SK-N-SH (cell line): Measurements from ENCODE around the gene MMD. TPM values are rescaled to one million over a fixed set of nuclear protein-coding genes. Genes with fewer than 3 reads are reported as not detected.
A peak's percentile ranks its signal among the peaks of the same experiment; 100 is the strongest.

Source experiments
- CTCF ChIA-PET: fragments of 300-600, 350-600 bp; formaldehyde crosslinking; extraction: SDS; loops from one replicate; lab custom pipeline; 2021; lab: Yijun Ruan, JAX
- POLR2A ChIA-PET: fragments of 350-600 bp; sonication (Branson Sonifier 250); formaldehyde crosslinking; extraction: SDS; loops from one replicate; lab custom pipeline; 2020; ENCODE audit warnings: antibody characterized with exemption, inconsistent platforms; lab: Yijun Ruan, JAX
- DNase-seq: peaks from one replicate; pipeline ENCODE4 v3.0.0; 2012
- H2AFZ ChIP-seq: fragments of 200-600 bp; sonication (generic); 2 replicates; pipeline ENCODE4 v1.8.1; 2016; ENCODE audit warnings: antibody characterized with exemption, mild to moderate bottlenecking, low read depth
- H3F3A ChIP-seq: fragments of 200-600 bp; sonication (generic); replicated peaks from 2 replicates; pipeline ENCODE3; 2016; ENCODE audit warnings: antibody characterized with exemption, mild to moderate bottlenecking; ENCODE audit not compliant: insufficient read depth
- H3K27ac ChIP-seq, 2 experiments: fragments of 200-500 bp in 1 of 2; fragments of 200-600 bp in 1 of 2; sonication (Bioruptor generic) in 1 of 2; sonication (generic), shearing (Covaris generic) in 1 of 2; 2 replicates each; pipeline versions ENCODE4 v1.5.1 to v1.6.1; 2014 to 2016; ENCODE audit warnings: low read depth in 2 of 2, inconsistent platforms in 1 of 2, low read length in 1 of 2, mild to moderate bottlenecking in 1 of 2, mixed read lengths in 1 of 2
- H3K27me3 ChIP-seq: fragments of 200-600 bp; sonication (generic), shearing (Covaris generic); 2 replicates; pipeline ENCODE4 v1.6.1; 2016; ENCODE audit warnings: mixed run types; ENCODE audit not compliant: insufficient read depth
- H3K36me3 ChIP-seq, 2 experiments: fragments of 200-500 bp in 1 of 2; fragments of 200-600 bp in 1 of 2; sonication (Bioruptor generic) in 1 of 2; sonication (generic) in 1 of 2; replicated peaks in 1 of 2; 2 replicates each; pipeline versions ENCODE3 to v1.5.1; 2014 to 2016; ENCODE audit warnings: low read length in 1 of 2, mild to moderate bottlenecking in 1 of 2; ENCODE audit not compliant: insufficient read depth in 2 of 2, control insufficient read depth in 1 of 2
- H3K4me1 ChIP-seq, 2 experiments: fragments of 200-500 bp in 1 of 2; fragments of 200-600 bp in 1 of 2; sonication (Bioruptor generic) in 1 of 2; sonication (generic), shearing (Covaris generic) in 1 of 2; 2 replicates each; pipeline versions ENCODE4 v1.5.1 to v1.6.1; 2014 to 2016; ENCODE audit warnings: low read depth in 1 of 2, low read length in 1 of 2, mixed run types in 1 of 2; ENCODE audit not compliant: insufficient read depth in 2 of 2, control insufficient read depth in 1 of 2
- H3K4me2 ChIP-seq: fragments of 200-600 bp; sonication (generic), shearing (Covaris generic); 2 replicates; pipeline ENCODE4 v1.6.1; 2017; ENCODE audit warnings: mixed run types
- H3K4me3 ChIP-seq, 2 experiments: fragments of 200-500 bp in 1 of 2; fragments of 200-600 bp in 1 of 2; sonication (Bioruptor generic) in 1 of 2; sonication (generic), shearing (Covaris generic) in 1 of 2; 2 replicates each; pipeline versions ENCODE4 v1.5.1 to v1.8.1; 2014 to 2016; ENCODE audit warnings: low read depth in 2 of 2, inconsistent platforms in 1 of 2, low read length in 1 of 2, mild to moderate bottlenecking in 1 of 2, mixed read lengths in 1 of 2, moderate library complexity in 1 of 2
- H3K79me2 ChIP-seq: fragments of 200-600 bp; sonication (generic); 2 replicates; pipeline ENCODE4 v1.8.1; 2017; ENCODE audit warnings: mild to moderate bottlenecking; ENCODE audit not compliant: insufficient read depth
- H3K9ac ChIP-seq: fragments of 200-600 bp; sonication (generic); 2 replicates; pipeline ENCODE4 v1.6.1; 2017; ENCODE audit warnings: mixed run types
- H3K9me2 ChIP-seq: fragments of 200-600 bp; sonication (generic); 2 replicates; pipeline ENCODE4 v1.6.1; 2017; ENCODE audit warnings: mixed run types
- H3K9me3 ChIP-seq: fragments of 200-600 bp; sonication (generic); 2 replicates; pipeline ENCODE4 v1.6.1; 2017; ENCODE audit warnings: mixed run types, mild to moderate bottlenecking, moderate library complexity
- H4K20me1 ChIP-seq: fragments of 200-600 bp; sonication (generic); 2 replicates; pipeline ENCODE4 v1.6.1; 2017; ENCODE audit warnings: mild to moderate bottlenecking, mixed run types; ENCODE audit not compliant: insufficient read depth
- CHD2 ChIP-seq: fragments of 150-350 bp; IDR thresholded peaks from 2 replicates; pipeline ENCODE4 v1.6.1; 2018; ENCODE audit warnings: low read length; ENCODE audit not compliant: partially characterized antibody
- EP300 ChIP-seq, 2 experiments: IDR thresholded peaks; 2 replicates each; pipeline versions ENCODE4 v1.4.0 to v1.6.1; 2012; ENCODE audit warnings: borderline replicate concordance in 1 of 2, low read depth in 1 of 2, low read length in 1 of 2
- FOSL2 ChIP-seq: IDR thresholded peaks from 2 replicates; pipeline ENCODE4 v1.4.0; 2012; ENCODE audit warnings: low read depth, mild to moderate bottlenecking, moderate library complexity, borderline replicate concordance
- FOXJ3 ChIP-seq: sonication (generic); formaldehyde crosslinking; IDR thresholded peaks from 2 replicates; pipeline ENCODE4 v1.5.1; 2020; ENCODE audit warnings: mild to moderate bottlenecking, missing genetic modification reagents
- FOXM1 ChIP-seq: IDR thresholded peaks from 2 replicates; pipeline ENCODE4 v1.4.0; 2012; ENCODE audit warnings: low read depth, mild to moderate bottlenecking
- GABPA ChIP-seq: IDR thresholded peaks from 2 replicates; pipeline ENCODE4 v1.4.0; 2012; ENCODE audit warnings: low read depth, mild to moderate bottlenecking
- NRF1 ChIP-seq: IDR thresholded peaks from 2 replicates; pipeline ENCODE4 v1.6.1; 2012; ENCODE audit warnings: low read depth, mild to moderate bottlenecking, low read length
- POLR2AphosphoS5 ChIP-seq: IDR thresholded peaks from 2 replicates; pipeline ENCODE4 v1.6.1; 2012; ENCODE audit warnings: low read depth, low read length
- SMC3 ChIP-seq: IDR thresholded peaks from 2 replicates; pipeline ENCODE4 v1.6.1; 2012; ENCODE audit warnings: low read depth, low read length, improper control_type of control experiment
- TCF12 ChIP-seq: IDR thresholded peaks from 2 replicates; pipeline ENCODE4 v1.4.0; 2012
- YY1 ChIP-seq: IDR thresholded peaks from 2 replicates; pipeline ENCODE4 v1.4.0; 2012; ENCODE audit warnings: low read depth, mild to moderate bottlenecking
- WGBS: methylation state at CpG from one replicate; pipeline ENCODE4 v1.1.6; 2017; ENCODE audit warnings: low lambda C conversion rate; 5-methylcytosine and 5-hydroxymethylcytosine counted together
- polyA plus RNA-seq, 3 experiments: library from polyadenylated mRNA; depleted of rRNA; stranded (reverse); fragments of >200 nt; gene quantifications; 2 replicates each; pipeline ENCODE4 v1.2.3, GENCODE V29; 2012
- TF ChIP-seq, protein P1 (sequence below): fragments of 200-600 bp; sonication (generic); IDR thresholded peaks from 2 replicates; pipeline ENCODE4 v1.6.1; 2017; ENCODE audit warnings: antibody characterized with exemption, mild to moderate bottlenecking, moderate library complexity
- TF ChIP-seq, protein P2 (sequence below): IDR thresholded peaks from 2 replicates; pipeline ENCODE4 v1.4.0; 2012; ENCODE audit warnings: low read depth
- TF ChIP-seq, protein P3 (sequence below): fragments of 150-350 bp; IDR thresholded peaks from 2 replicates; pipeline ENCODE4 v1.6.1; 2016; ENCODE audit warnings: mild to moderate bottlenecking, low read depth, low read length
- TF ChIP-seq, protein P4 (sequence below): IDR thresholded peaks from 2 replicates; pipeline ENCODE4 v1.4.0; 2012; ENCODE audit warnings: low read depth, borderline replicate concordance
- TF ChIP-seq, protein P5 (sequence below): IDR thresholded peaks from 2 replicates; pipeline ENCODE4 v1.4.0; 2012; ENCODE audit warnings: low read depth, borderline replicate concordance

The MMD gene
- polyA plus RNA-seq, 1 of the 3 experiments (the other 2 are of a cell fraction): 10.9 TPM

DNA sequence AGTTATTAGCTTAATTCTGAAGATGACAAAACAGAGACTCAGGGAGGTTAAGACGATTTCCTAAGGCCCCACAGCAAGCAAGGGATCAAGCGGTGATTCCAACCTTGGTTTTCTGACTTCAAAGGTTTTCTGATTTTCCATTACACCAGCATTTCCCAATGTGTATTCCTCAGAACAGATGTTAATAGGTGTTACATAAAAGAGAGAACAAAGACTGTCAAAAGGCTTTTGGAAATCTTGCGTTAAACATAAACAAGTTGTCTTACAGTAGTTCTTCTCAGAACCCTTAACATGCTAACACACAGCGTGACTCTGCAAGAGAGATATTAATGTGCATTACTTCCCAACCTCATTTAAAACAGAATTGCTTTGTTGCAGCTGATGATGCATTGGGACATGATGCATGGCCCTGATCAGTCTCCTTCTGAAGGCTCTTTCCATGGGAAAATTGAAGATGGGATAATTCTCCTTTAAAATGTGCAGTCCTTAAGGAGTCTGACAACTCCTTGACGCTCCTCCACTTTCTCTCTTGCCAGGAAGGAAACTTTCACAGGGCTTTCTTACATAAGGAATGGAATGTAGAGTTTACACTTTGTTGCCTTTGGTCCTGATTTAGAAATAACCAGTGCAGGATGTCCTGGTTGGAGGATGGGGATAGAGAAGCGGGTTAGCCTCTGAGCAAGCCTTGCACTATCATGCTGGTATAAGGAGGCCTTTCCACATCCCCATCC is 21.5 kb upstream of the MMD start:
- H3K4me1 ChIP-seq: peaks cover 3 to 39% of the 10 kb centered on the region in 2 experiments; a peak in 2 of 4 replicates
- H3K4me2 ChIP-seq: no peak overlapping the region
- no peak overlapping the region for H2AFZ ChIP-seq
- H3K27ac ChIP-seq: peak overlapping the region in 1 of 2 experiments; percentile 94; a peak in 1 of 4 replicates
- CTCF ChIA-PET: interaction anchor here (0.6 to 1.5 kb wide), 3 partner anchors 67 to 109 kb away, joined by 3 to 6 read pairs (median 3); no protein-coding TSS in a partner anchor
- no peaks in the 10 kb centered on the region for H3K36me3 ChIP-seq
- POLR2A ChIA-PET: no interaction called here
- no peaks in the 10 kb centered on the region for H3K9me2 ChIP-seq
- no peaks in the 10 kb centered on the region for H4K20me1 ChIP-seq
- no peaks in the 10 kb centered on the region for H3K79me2 ChIP-seq
- H3K27me3 ChIP-seq: no peaks in the 10 kb centered on the region
- no peak overlapping the region for H3K9ac ChIP-seq
- no peaks in the 10 kb centered on the region for H3F3A ChIP-seq
- no peak overlapping the region for H3K4me3 ChIP-seq
- DNase-seq: no peak
- TF ChIP-seq GABPA (no peak), CHD2 (no peak), YY1 (no peak), FOXM1 (no peak), NRF1 (no peak), EP300 (IDR thresholded peaks at IDR 0.05; ENCODE audit: borderline replicate concordance in 1 of 2, low read depth in 1 of 2, low read length in 1 of 2) (no peak), POLR2AphosphoS5 (no peak), FOSL2 (no peak), FOXJ3 (CRISPR knock-in tag) (no peak), SMC3 (no peak), TCF12 (no peak)
- TF ChIP-seq, protein P1, sequence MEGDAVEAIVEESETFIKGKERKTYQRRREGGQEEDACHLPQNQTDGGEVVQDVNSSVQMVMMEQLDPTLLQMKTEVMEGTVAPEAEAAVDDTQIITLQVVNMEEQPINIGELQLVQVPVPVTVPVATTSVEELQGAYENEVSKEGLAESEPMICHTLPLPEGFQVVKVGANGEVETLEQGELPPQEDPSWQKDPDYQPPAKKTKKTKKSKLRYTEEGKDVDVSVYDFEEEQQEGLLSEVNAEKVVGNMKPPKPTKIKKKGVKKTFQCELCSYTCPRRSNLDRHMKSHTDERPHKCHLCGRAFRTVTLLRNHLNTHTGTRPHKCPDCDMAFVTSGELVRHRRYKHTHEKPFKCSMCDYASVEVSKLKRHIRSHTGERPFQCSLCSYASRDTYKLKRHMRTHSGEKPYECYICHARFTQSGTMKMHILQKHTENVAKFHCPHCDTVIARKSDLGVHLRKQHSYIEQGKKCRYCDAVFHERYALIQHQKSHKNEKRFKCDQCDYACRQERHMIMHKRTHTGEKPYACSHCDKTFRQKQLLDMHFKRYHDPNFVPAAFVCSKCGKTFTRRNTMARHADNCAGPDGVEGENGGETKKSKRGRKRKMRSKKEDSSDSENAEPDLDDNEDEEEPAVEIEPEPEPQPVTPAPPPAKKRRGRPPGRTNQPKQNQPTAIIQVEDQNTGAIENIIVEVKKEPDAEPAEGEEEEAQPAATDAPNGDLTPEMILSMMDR: no peak
- TF ChIP-seq, protein P2, sequence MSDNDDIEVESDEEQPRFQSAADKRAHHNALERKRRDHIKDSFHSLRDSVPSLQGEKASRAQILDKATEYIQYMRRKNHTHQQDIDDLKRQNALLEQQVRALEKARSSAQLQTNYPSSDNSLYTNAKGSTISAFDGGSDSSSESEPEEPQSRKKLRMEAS: no peak
- TF ChIP-seq, protein P3, sequence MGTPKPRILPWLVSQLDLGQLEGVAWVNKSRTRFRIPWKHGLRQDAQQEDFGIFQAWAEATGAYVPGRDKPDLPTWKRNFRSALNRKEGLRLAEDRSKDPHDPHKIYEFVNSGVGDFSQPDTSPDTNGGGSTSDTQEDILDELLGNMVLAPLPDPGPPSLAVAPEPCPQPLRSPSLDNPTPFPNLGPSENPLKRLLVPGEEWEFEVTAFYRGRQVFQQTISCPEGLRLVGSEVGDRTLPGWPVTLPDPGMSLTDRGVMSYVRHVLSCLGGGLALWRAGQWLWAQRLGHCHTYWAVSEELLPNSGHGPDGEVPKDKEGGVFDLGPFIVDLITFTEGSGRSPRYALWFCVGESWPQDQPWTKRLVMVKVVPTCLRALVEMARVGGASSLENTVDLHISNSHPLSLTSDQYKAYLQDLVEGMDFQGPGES: no peak
- TF ChIP-seq, protein P4, sequence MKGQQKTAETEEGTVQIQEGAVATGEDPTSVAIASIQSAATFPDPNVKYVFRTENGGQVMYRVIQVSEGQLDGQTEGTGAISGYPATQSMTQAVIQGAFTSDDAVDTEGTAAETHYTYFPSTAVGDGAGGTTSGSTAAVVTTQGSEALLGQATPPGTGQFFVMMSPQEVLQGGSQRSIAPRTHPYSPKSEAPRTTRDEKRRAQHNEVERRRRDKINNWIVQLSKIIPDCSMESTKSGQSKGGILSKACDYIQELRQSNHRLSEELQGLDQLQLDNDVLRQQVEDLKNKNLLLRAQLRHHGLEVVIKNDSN: no peak
- TF ChIP-seq, protein P5, sequence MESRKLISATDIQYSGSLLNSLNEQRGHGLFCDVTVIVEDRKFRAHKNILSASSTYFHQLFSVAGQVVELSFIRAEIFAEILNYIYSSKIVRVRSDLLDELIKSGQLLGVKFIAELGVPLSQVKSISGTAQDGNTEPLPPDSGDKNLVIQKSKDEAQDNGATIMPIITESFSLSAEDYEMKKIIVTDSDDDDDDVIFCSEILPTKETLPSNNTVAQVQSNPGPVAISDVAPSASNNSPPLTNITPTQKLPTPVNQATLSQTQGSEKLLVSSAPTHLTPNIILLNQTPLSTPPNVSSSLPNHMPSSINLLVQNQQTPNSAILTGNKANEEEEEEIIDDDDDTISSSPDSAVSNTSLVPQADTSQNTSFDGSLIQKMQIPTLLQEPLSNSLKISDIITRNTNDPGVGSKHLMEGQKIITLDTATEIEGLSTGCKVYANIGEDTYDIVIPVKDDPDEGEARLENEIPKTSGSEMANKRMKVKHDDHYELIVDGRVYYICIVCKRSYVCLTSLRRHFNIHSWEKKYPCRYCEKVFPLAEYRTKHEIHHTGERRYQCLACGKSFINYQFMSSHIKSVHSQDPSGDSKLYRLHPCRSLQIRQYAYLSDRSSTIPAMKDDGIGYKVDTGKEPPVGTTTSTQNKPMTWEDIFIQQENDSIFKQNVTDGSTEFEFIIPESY: no peak
- H3K9me3 ChIP-seq: no peaks in the 10 kb centered on the region
- 93% methylated on average over 6 of the region's 6 CpGs for WGBS
